Lower lobe of right lung (tissue), 2 donors: ENCODE results near the gene MUTYH. TPM values are rescaled to one million over a fixed set of nuclear protein-coding genes. Genes with fewer than 3 reads are reported as not detected.

Source experiments
- ATAC-seq, 2 donors: fragments of 200-7000 bp; cut with Tn5 transposase; one replicate each; pipeline ENCODE4 v1.9.1; 2020 to 2022; ENCODE audit warnings: mild to moderate bottlenecking in 2 of 2, moderate library complexity in 2 of 2
- DNase-seq: peaks from one replicate; pipeline ENCODE4 v3.0.0-alpha.2; 2020
- H3K27ac ChIP-seq: fragments of 200-600 bp; one replicate; pipeline ENCODE4 v1.8.0; 2022
- H3K27me3 ChIP-seq: fragments of 200-600 bp; one replicate; pipeline ENCODE4 v1.8.0; 2022; ENCODE audit warnings: low read depth
- H3K36me3 ChIP-seq: fragments of 200-600 bp; one replicate; pipeline ENCODE4 v1.8.0; 2022; ENCODE audit warnings: mild to moderate bottlenecking
- H3K4me1 ChIP-seq: fragments of 200-600 bp; one replicate; pipeline ENCODE4 v1.8.0; 2022
- H3K4me3 ChIP-seq: fragments of 200-600 bp; one replicate; pipeline ENCODE4 v1.8.0; 2022; ENCODE audit warnings: mild to moderate bottlenecking
- H3K9me3 ChIP-seq: fragments of 200-600 bp; one replicate; pipeline ENCODE4 v1.8.0; 2022
- intact Hi-C: fragments of 100-400 bp; cut with DNase I; formaldehyde crosslinking; loops from one replicate; pipeline ENCODE4 v1.11.0; 2022
- total RNA-seq: library from RNA; stranded (reverse); fragmentation: NEBNext Ultra II Directional; extraction: Animal tissue kit (Norgen Biotek cat#: 25700); gene quantifications from one replicate; pipeline ENCODE4 v1.2.1, GENCODE V29; 2021
- TF ChIP-seq, protein P1 (sequence below): fragments of 200-600 bp; IDR thresholded peaks from one replicate; pipeline ENCODE4 v1.8.0; 2022; ENCODE audit warnings: antibody characterized with exemption, mild to moderate bottlenecking
- donor health status: DM: no; HTN: yes; CAD: no; lungs with severe emphysema.

MUTYH gene
- total RNA-seq, 1 donor from 2014 or later: 23.7 TPM

DNA sequence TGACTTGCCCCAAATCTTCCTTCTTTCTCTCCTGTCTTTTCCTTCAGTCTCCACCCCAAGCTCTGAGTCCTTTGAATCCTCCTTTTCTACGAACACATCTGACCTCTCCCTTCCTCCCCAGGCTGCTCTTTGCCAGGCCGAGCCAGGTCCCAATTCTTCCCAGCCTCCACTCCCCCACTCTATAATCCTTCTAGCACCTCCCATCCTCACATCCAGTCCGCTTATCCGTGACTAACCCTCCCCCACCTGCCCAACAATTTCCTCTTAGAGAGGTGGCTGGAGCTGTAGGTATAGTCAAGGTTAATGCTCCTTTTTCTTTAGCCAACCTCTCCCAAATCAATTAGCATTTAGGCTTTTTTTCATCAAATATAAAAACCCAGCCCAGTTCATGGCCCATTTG is 23.1 kb downstream of the MUTYH start:
- Histone ChIP-seq H3K27ac (no peak overlapping the region), H3K4me3 (no peak overlapping the region), H3K36me3 (no peaks in the 10 kb centered on the region), H3K27me3 (no peaks in the 10 kb centered on the region), H3K4me1 (no peaks in the 10 kb centered on the region), H3K9me3 (no peaks in the 10 kb centered on the region)
- TF ChIP-seq, protein P1, sequence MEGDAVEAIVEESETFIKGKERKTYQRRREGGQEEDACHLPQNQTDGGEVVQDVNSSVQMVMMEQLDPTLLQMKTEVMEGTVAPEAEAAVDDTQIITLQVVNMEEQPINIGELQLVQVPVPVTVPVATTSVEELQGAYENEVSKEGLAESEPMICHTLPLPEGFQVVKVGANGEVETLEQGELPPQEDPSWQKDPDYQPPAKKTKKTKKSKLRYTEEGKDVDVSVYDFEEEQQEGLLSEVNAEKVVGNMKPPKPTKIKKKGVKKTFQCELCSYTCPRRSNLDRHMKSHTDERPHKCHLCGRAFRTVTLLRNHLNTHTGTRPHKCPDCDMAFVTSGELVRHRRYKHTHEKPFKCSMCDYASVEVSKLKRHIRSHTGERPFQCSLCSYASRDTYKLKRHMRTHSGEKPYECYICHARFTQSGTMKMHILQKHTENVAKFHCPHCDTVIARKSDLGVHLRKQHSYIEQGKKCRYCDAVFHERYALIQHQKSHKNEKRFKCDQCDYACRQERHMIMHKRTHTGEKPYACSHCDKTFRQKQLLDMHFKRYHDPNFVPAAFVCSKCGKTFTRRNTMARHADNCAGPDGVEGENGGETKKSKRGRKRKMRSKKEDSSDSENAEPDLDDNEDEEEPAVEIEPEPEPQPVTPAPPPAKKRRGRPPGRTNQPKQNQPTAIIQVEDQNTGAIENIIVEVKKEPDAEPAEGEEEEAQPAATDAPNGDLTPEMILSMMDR: no peak
- intact Hi-C loops: no loop called here
- ATAC-seq (no peak), DNase-seq (no peak)

DNA sequence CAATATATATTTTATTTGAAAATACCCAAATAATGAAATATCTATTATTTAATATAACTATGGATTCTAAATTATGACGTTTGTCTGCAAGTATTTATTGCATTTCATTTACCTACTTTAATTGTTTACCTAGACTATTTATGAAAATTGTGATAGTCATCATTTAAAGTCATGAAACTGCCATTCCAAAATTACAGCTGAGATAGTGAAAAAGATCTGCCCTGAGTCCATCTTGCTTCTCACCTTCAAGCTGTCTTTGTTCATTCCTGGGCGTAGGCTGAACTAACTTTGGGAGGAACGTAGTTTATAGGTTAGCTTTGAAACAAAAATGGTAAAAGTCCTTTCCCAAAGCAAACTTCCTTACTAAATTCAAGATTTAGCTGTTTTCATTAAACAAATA is 26.0 kb downstream of the MUTYH start:
- TF ChIP-seq, protein P1: no peak
- DNase-seq (no peak), ATAC-seq (no peak)
- Histone ChIP-seq H3K9me3 (no peaks in the 10 kb centered on the region), H3K36me3 (no peaks in the 10 kb centered on the region), H3K4me1 (no peaks in the 10 kb centered on the region), H3K4me3 (no peak overlapping the region), H3K27ac (no peak overlapping the region), H3K27me3 (no peaks in the 10 kb centered on the region)
- intact Hi-C loops: no loop called here

DNA sequence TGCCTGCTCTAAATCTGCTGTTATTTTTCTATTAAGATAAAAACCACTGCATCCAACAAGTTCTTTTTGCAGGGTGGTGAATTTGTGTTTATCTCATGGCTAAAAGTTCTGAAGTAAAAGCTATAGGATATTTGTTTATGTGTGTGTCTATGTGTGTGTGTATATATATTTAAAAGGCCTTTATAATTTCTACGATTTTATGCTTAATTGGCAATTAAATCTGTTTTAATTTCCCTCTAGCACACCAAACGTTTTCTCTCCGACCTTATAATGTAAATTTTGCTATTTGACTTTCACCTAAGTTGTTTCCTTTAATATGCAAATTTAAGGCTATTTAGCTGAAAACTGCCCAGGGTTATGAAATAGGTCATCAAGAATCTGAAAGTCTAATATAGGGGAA is 33.3 kb downstream of the MUTYH start:
- Histone ChIP-seq H3K4me1 (peaks cover 16% of the 10 kb centered on the region), H3K27me3 (no peaks in the 10 kb centered on the region), H3K4me3 (no peak overlapping the region), H3K36me3 (no peaks in the 10 kb centered on the region), H3K27ac (no peak overlapping the region), H3K9me3 (no peaks in the 10 kb centered on the region)
- ATAC-seq: no peak
- TF ChIP-seq, protein P1: no peak
- intact Hi-C loops: no loop called here
- DNase-seq: no peak

DNA sequence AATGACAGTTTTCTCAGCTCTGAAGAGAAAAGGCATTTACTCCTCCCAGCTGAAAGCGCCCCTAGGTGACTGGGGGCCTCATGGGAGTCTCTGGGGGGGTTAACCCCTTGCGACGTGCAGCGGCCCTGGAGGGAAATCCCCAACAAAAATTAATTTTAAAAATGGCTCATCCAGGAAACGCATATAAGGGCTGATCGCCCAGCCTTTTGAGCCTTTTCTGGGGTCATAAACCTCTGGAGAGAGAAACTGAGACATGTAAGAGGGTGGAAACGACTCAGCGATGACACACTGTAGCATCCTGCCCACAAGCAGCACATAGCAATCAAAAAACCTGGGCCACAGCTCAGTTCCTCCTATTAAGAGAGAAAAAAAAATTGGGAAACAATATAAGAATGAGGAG is 33.9 kb downstream of the MUTYH start:
- no peak for DNase-seq
- intact Hi-C loops: no loop called here
- no peaks in the 10 kb centered on the region for H3K27me3 ChIP-seq
- no peaks in the 10 kb centered on the region for H3K9me3 ChIP-seq
- peaks cover 16% of the 10 kb centered on the region for H3K4me1 ChIP-seq
- no peaks in the 10 kb centered on the region for H3K36me3 ChIP-seq
- TF ChIP-seq, protein P1: no peak
- ATAC-seq: no peak
- H3K4me3 ChIP-seq: no peak overlapping the region
- H3K27ac ChIP-seq: no peak overlapping the region

DNA sequence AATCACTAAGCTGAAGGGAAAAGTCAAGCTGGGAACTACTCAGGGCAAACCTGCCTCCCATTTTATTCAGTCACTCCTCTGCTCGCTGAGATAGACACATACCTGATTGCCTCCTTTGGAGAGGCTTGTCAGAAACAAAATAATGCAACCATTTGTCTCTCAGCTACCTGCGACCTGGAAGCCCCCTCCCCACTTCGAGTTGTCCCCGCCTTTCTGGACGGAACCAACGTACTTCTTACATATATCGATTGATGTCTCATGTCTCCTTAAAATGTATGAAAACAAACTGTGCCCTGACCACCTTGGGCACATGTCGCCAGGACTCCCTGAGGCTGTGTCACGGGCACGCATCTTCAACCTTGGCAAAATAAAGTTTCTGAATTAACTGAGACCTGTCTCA is 35.0 kb downstream of the MUTYH start:
- no peaks in the 10 kb centered on the region for H3K36me3 ChIP-seq
- TF ChIP-seq, protein P1: no peak
- no peaks in the 10 kb centered on the region for H3K27me3 ChIP-seq
- DNase-seq (no peak), ATAC-seq (no peak)
- H3K4me1 ChIP-seq: peaks cover 16% of the 10 kb centered on the region
- no peaks in the 10 kb centered on the region for H3K9me3 ChIP-seq
- intact Hi-C loops: no loop called here
- no peak overlapping the region for H3K4me3 ChIP-seq
- H3K27ac ChIP-seq: no peak overlapping the region
